ENCODE measurements around the gene IL25.

DNA sequence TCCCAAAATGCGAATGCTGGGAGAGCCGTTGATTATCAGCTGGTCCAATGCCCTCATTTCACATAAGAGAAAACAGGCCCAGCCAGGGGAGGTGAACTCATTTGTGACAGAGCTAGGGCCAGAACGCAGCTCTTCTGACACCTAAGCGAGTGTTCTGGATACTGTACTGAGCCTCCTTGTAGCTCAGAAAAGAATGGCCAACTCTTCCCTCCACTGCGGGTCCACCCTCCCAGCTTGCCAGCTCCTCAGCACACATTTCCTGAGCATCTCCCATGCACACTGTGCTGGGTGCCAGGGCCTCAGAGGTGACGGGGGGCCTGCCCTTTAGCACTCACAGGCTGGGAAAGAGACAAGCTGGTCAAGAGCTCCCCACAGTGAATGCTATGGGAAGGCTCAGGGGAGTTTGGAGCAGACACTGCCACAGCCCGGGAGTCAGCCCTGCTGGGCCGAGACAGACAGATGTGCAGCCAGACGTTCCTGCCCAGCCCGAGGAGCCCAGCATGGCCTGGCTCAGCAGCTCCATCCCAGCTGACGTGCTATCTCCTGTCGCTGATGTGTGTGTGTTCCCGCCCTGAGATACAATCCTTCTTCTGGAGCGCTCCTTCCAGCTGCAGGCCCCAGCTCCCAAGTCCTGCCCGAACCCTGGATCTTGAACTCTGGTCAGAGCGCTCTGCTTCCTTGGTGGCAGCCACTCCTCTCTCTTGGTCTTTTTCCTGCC is 7.7 kb downstream of the IL25 start:
- TF ChIP-seq POLR2A (IDR thresholded peaks at IDR 0.05) = no peak
- TF ChIP-seq, protein P1, sequence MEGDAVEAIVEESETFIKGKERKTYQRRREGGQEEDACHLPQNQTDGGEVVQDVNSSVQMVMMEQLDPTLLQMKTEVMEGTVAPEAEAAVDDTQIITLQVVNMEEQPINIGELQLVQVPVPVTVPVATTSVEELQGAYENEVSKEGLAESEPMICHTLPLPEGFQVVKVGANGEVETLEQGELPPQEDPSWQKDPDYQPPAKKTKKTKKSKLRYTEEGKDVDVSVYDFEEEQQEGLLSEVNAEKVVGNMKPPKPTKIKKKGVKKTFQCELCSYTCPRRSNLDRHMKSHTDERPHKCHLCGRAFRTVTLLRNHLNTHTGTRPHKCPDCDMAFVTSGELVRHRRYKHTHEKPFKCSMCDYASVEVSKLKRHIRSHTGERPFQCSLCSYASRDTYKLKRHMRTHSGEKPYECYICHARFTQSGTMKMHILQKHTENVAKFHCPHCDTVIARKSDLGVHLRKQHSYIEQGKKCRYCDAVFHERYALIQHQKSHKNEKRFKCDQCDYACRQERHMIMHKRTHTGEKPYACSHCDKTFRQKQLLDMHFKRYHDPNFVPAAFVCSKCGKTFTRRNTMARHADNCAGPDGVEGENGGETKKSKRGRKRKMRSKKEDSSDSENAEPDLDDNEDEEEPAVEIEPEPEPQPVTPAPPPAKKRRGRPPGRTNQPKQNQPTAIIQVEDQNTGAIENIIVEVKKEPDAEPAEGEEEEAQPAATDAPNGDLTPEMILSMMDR (IDR thresholded peaks at IDR 0.05) = no peak

Measured in suprapubic skin (tissue), 3 donors.